Heart right ventricle (tissue), 16 donors: ENCODE measurements around the gene NDRG3. TPM values are rescaled to one million over a fixed set of nuclear protein-coding genes. Genes with fewer than 3 reads are reported as not detected.
A peak's percentile ranks its signal among the peaks of the same experiment; 100 is the strongest.

Experiments used
- ATAC-seq, 8 donors: fragments of 200-7000 bp; cut with Tn5 transposase; one replicate each; pipeline ENCODE4 v1.9.1; 2020; ENCODE audit warnings: mild to moderate bottlenecking in 8 of 8, moderate library complexity in 8 of 8, moderate number of reproducible peaks in 1 of 8
- DNase-seq, 2 donors: peaks; one replicate each; pipeline ENCODE4 v3.0.0-alpha.2; 2020
- H3K27ac ChIP-seq, 10 donors: fragments of 200-600 bp; sonication (generic) in 2 of 10; one replicate each; pipeline versions ENCODE4 v1.5.0 to v1.8.0; 2020 to 2022; ENCODE audit warnings: mild to moderate bottlenecking in 3 of 10
- H3K27me3 ChIP-seq, 7 donors: fragments of 200-600 bp; one replicate each; pipeline ENCODE4 v1.8.0; 2021 to 2022; ENCODE audit warnings: mild to moderate bottlenecking in 2 of 7
- H3K36me3 ChIP-seq, 9 donors: fragments of 200-600 bp; sonication (generic) in 1 of 9; one replicate each; pipeline versions ENCODE4 v1.5.0 to v1.8.0; 2020 to 2022; ENCODE audit warnings: mild to moderate bottlenecking in 2 of 9
- H3K4me1 ChIP-seq, 9 donors: fragments of 200-600 bp; sonication (generic) in 1 of 9; one replicate each; pipeline versions ENCODE4 v1.5.0 to v1.8.0; 2020 to 2022; ENCODE audit warnings: mild to moderate bottlenecking in 4 of 9
- H3K4me3 ChIP-seq, 10 donors: fragments of 200-600 bp; sonication (generic) in 2 of 10; one replicate each; pipeline versions ENCODE4 v1.5.0 to v1.8.0; 2020 to 2022; ENCODE audit warnings: mild to moderate bottlenecking in 7 of 10, moderate library complexity in 2 of 10
- H3K9me3 ChIP-seq, 11 donors: fragments of 200-600 bp in 10 of 11; sonication (generic) in 2 of 11; one replicate each; pipeline versions ENCODE4 v1.5.0 to v1.8.0; 2013 to 2022; ENCODE audit warnings: mild to moderate bottlenecking in 2 of 11, control low read depth in 1 of 11, moderate library complexity in 1 of 11
- WGBS, 2 donors: extraction: QIAGEN DNeasy Blood & Tissue Kit; methylation state at CpG; one replicate each; pipeline ENCODE4 v1.1.7; 2013; ENCODE audit warnings: inconsistent platforms in 1 of 2; 5-methylcytosine and 5-hydroxymethylcytosine counted together
- intact Hi-C, 10 donors: fragments of 100-400 bp; cut with DNase I; formaldehyde crosslinking; loops; one replicate each; pipeline versions ENCODE4 v1.11.1 to v1.14.2; 2022
- polyA plus RNA-seq, 2 donors: library from polyadenylated mRNA; stranded (reverse); fragments of 200-250 nt; gene quantifications; one replicate each; pipeline ENCODE4 v1.2.3, GENCODE V29; 2013
- total RNA-seq, 10 donors: library from RNA; stranded (reverse); fragmentation: NEBNext Ultra II Directional in 3 of 10; extraction: Animal tissue kit (Norgen Biotek cat#: 25700) in 3 of 10; gene quantifications; one replicate each; pipeline versions ENCODE4 v1.2.1 to v1.2.4, GENCODE V29; 2021 to 2023
- TF ChIP-seq, protein P1 (sequence below), 9 donors: fragments of 200-600 bp; sonication (generic) in 2 of 9; IDR thresholded peaks; one replicate each; pipeline versions ENCODE4 v1.5.0 to v1.8.0; 2021 to 2022; ENCODE audit warnings: antibody characterized with exemption in 9 of 9, mild to moderate bottlenecking in 5 of 9, moderate library complexity in 1 of 9
- donor health status: Arrhythmogenic right ventricular cardiomyopathy.
- donor health status: ischemic (EF 13 %, LVEDD 7.1; RV severe dilation, severe dysfunction).
- donor health status: healthy with polysubstance abuse.
- donor health status: DM: no; HTN: yes; CAD: no.
- donor health status: DM: no; HTN: no; CAD: no.
- donor health status: ischemic (EF 25% LVEDD 6.9; RV normal size, moderate dysfunction).
- donor health status: ischemic (EF 25% LVEDD 5.7; RV mildly dilated, moderate dysfunction).
- donor health status: healthy.
- donor health status: DM: yes; HTN: yes; CAD: no.
- donor health status: Ischemic cardiomyopathy.
- donor health status: ischemic (EF 35%, LVEDD 5.7; RV mildly dilated, moderate dysfunction).
- donor health status: nonischemic (EF 11% LVEDD 7.7; RV severe dilation, severe dysfunction).
- donor health status: DM: yes; HTN: yes; CAD: no.
- donor health status: PGD.
- donor health status: ischemic (EF 29% LVEDD 5.4; RV normal size, mild dysfunction).
- donor health status: nonischemic (EF 23%, LVEDD 6.1; RV moderate dilation, normal function).

The NDRG3 gene
- total and polyA plus RNA-seq, 12 donors = 19.3 to 37.0 (median 29.9) TPM

DNA sequence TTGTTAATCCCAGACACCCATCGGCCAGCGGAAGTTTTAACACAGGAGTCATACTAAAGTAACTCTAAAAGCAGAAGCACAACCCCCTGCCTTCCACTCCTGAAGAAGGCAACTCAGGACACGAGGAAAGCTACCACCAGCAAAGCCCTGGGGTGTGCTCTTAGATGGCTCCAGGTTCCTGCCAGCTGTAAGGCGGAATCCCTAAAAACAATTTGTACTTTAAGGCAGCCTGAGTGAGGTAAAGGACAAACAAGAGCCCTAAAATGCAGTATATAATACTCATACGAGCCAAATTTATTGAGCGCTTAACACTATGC lies 8.7 kb downstream of the NDRG3 start:
- TF ChIP-seq, protein P1, sequence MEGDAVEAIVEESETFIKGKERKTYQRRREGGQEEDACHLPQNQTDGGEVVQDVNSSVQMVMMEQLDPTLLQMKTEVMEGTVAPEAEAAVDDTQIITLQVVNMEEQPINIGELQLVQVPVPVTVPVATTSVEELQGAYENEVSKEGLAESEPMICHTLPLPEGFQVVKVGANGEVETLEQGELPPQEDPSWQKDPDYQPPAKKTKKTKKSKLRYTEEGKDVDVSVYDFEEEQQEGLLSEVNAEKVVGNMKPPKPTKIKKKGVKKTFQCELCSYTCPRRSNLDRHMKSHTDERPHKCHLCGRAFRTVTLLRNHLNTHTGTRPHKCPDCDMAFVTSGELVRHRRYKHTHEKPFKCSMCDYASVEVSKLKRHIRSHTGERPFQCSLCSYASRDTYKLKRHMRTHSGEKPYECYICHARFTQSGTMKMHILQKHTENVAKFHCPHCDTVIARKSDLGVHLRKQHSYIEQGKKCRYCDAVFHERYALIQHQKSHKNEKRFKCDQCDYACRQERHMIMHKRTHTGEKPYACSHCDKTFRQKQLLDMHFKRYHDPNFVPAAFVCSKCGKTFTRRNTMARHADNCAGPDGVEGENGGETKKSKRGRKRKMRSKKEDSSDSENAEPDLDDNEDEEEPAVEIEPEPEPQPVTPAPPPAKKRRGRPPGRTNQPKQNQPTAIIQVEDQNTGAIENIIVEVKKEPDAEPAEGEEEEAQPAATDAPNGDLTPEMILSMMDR (IDR thresholded peaks at IDR 0.05) = no peak
- no peaks in the 10 kb centered on the region for H3K9me3 ChIP-seq
- no peaks in the 10 kb centered on the region for H3K36me3 ChIP-seq
- peaks cover 0 to 55% (median 21%) of the 10 kb centered on the region in 9 donors for H3K4me1 ChIP-seq
- DNase-seq (no peak), ATAC-seq (no peak)
- H3K27ac ChIP-seq = peak overlapping the region in 1 of 10 donors; percentile 5
- no peak overlapping the region for H3K4me3 ChIP-seq
- WGBS, 2 donors = 75 to 78% methylated on average over 6 of the region's 6 CpGs
- H3K27me3 ChIP-seq = no peaks in the 10 kb centered on the region
- intact Hi-C loops = no loop called here

DNA sequence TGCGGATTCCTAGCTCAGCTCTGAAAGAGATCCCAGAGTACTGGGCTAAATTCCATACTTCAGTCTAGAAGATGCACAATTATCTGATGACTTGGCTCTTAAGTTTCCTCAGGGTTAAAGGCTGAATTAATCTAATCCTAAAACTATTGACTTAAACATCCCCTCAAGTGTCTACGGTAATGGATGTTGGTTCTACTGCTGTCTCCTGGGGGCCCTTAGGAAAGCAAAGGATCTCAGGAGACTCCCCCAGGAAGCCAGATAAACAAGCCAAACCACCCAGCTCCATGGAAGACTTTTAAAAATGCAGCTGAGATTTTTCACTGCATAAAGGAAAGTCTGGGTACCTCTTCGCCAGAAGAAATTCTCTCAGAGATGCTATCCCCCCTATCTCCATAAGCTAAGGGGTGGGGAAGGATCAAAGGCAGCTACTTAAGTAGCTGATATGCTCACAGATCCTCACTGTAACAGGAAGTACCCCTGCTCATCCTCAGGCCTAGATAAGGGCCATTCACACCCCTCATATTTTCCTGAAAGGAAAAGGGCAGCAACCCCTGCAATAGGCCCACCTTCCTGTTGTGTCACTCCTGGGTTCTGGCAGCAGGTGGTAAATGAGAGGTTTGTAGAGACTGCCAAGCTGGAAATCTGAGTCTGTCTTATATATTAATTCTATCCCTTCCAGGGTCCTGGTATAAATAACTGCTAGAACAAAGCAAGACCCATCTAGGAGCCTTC lies 9.3 kb downstream of the NDRG3 start:
- H3K27me3 ChIP-seq = no peaks in the 10 kb centered on the region
- ATAC-seq (no peak), DNase-seq (no peak)
- H3K4me1 ChIP-seq = peaks cover 0 to 55% (median 21%) of the 10 kb centered on the region in 9 donors
- TF ChIP-seq, protein P1 (IDR thresholded peaks at IDR 0.05) = no peak
- no peak overlapping the region for H3K4me3 ChIP-seq
- 64 to 72% methylated on average over 3 of the region's 3 CpGs for WGBS, 2 donors
- no peaks in the 10 kb centered on the region for H3K36me3 ChIP-seq
- H3K27ac ChIP-seq = peak overlapping the region in 1 of 10 donors; percentile 24
- intact Hi-C loops = no loop called here
- no peaks in the 10 kb centered on the region for H3K9me3 ChIP-seq

DNA sequence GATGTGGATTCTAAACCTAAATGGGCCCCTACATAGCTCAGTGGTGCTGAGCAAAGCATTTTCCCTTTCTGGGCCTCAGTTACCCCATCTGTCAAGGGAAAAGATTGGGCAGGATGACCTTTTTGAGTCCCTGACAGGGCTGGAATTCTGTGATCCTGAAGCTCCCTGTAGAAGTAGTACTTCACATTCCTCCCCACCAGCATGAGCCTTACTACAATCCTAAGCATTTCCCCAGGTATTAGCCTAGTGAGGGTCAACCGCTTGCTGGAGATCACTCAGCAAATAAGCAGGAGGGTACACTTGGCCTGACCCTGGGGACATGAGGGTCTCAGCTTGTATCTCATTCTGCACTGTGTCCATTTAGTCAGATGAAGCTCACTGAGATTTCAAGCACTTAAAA lies 13.4 kb downstream of the NDRG3 start:
- peak overlapping the region in 2 of 10 donors; percentile 2 to 6 for H3K27ac ChIP-seq
- no peak overlapping the region for H3K4me3 ChIP-seq
- DNase-seq = no peak
- TF ChIP-seq, protein P1 (IDR thresholded peaks at IDR 0.05) = no peak
- ATAC-seq = no peak
- no peaks in the 10 kb centered on the region for H3K27me3 ChIP-seq
- intact Hi-C loops = no loop called here
- H3K4me1 ChIP-seq = peaks cover 0 to 62% (median 25%) of the 10 kb centered on the region in 9 donors
- 94 to 98% methylated on average over 1 of the region's 1 CpG for WGBS, 2 donors
- H3K9me3 ChIP-seq = no peaks in the 10 kb centered on the region
- no peaks in the 10 kb centered on the region for H3K36me3 ChIP-seq

DNA sequence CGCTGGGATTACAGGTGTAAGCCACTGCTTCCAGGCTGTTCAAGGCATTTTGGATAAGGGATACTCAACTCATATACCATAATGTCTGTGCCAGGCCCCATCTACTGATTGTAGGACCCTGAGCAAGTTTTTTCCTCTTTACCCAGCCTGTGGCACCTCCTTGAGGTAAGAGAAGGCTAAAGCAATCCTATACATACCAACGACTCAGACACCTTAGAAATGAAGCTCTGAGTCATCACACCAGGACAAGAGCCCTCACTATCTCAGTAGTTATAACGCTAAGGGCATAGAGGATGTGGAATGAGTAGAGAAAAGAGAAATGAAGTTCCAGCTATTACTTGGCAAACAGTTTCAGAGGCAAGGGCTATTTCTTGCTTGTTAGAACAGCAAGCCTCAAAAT lies 16.9 kb downstream of the NDRG3 start:
- H3K27ac ChIP-seq = peak overlapping the region in 1 of 10 donors; percentile 16
- H3K4me3 ChIP-seq = no peak overlapping the region
- no peak for DNase-seq
- no peaks in the 10 kb centered on the region for H3K9me3 ChIP-seq
- no peaks in the 10 kb centered on the region for H3K27me3 ChIP-seq
- H3K36me3 ChIP-seq = peaks cover 0 to 6% (median 0%) of the 10 kb centered on the region in 9 donors
- 44 to 58% methylated on average over 3 of the region's 3 CpGs for WGBS, 2 donors
- no peak for ATAC-seq
- peaks cover 0 to 51% (median 22%) of the 10 kb centered on the region in 9 donors for H3K4me1 ChIP-seq
- intact Hi-C loops = no loop called here
- TF ChIP-seq, protein P1 (IDR thresholded peaks at IDR 0.05) = no peak
